Smooth muscle cell (in vitro differentiated cells): ENCODE results near the gene TRIM37. TPM values are rescaled to one million over a fixed set of nuclear protein-coding genes. Genes with fewer than 3 reads are reported as not detected.

Source experiments
- DNase-seq: peaks from one replicate; lab custom pipeline; 2025; ENCODE audit not compliant: unreplicated experiment; lab: John Stamatoyannopoulos, UW
- H2AFZ ChIP-seq: fragments of 200-600 bp; sonication (generic); 2 replicates; pipeline ENCODE4 v1.6.0; 2016; ENCODE audit warnings: antibody characterized with exemption, low read depth, mild to moderate bottlenecking
- H3F3A ChIP-seq: fragments of 200-600 bp; sonication (generic); 2 replicates; pipeline ENCODE4 v1.6.0; 2017; ENCODE audit warnings: antibody characterized with exemption, low read depth
- H3K27ac ChIP-seq: fragments of 200-600 bp; sonication (generic); 2 replicates; pipeline ENCODE4 v1.5.1; 2016; ENCODE audit warnings: low read depth, mild to moderate bottlenecking
- H3K27me3 ChIP-seq: fragments of 200-600 bp; sonication (generic); 2 replicates; pipeline ENCODE4 v1.6.1; 2016; ENCODE audit warnings: low read depth, mild to moderate bottlenecking
- H3K36me3 ChIP-seq: fragments of 200-600 bp; sonication (generic); 2 replicates; pipeline ENCODE4 v1.5.1; 2016; ENCODE audit warnings: low read depth
- H3K4me1 ChIP-seq: fragments of 200-600 bp; sonication (generic); 2 replicates; pipeline ENCODE4 v1.5.1; 2016; ENCODE audit warnings: low read depth
- H3K4me2 ChIP-seq: fragments of 200-600 bp; sonication (generic); 2 replicates; pipeline ENCODE4 v1.6.0; 2016; ENCODE audit warnings: mild to moderate bottlenecking
- H3K4me3 ChIP-seq: fragments of 200-600 bp; sonication (generic); 2 replicates; pipeline ENCODE4 v1.5.1; 2016; ENCODE audit warnings: mild to moderate bottlenecking
- H3K79me2 ChIP-seq: fragments of 200-600 bp; sonication (generic); 2 replicates; pipeline ENCODE4 v1.6.0; 2016; ENCODE audit warnings: low read depth, mild to moderate bottlenecking
- H3K9ac ChIP-seq: fragments of 200-600 bp; sonication (generic); 2 replicates; pipeline ENCODE4 v1.6.0; 2016; ENCODE audit warnings: low read depth
- H3K9me3 ChIP-seq: fragments of 200-600 bp; sonication (generic); replicated peaks from 2 replicates; pipeline ENCODE4 v1.5.1; 2016; ENCODE audit warnings: low read depth
- H4K20me1 ChIP-seq: fragments of 200-600 bp; sonication (generic); 2 replicates; pipeline ENCODE4 v1.6.0; 2016; ENCODE audit warnings: low read depth
- WGBS: methylation state at CpG from one replicate; pipeline ENCODE4 v1.1.7; 2016; ENCODE audit warnings: low lambda C conversion rate; 5-methylcytosine and 5-hydroxymethylcytosine counted together
- polyA plus RNA-seq: library from polyadenylated mRNA; unstranded; fragments of >200 nt; fragmentation: Nextera tagmentation; extraction: Ambion mirVana; gene quantifications from 2 replicates; pipeline ENCODE4 v1.2.1, GENCODE V29; 2016
- total RNA-seq: library from RNA; depleted of rRNA; stranded (reverse); fragments of >200 nt; gene quantifications from 2 replicates; pipeline ENCODE4 v1.2.3, GENCODE V29; 2014
- TF ChIP-seq, protein P1 (sequence below): fragments of 200-600 bp; sonication (generic); IDR thresholded peaks from 2 replicates; pipeline ENCODE4 v1.5.1; 2017; ENCODE audit warnings: borderline replicate concordance, mild to moderate bottlenecking, antibody characterized with exemption; ENCODE audit not compliant: insufficient read depth, poor library complexity, severe bottlenecking

Gene TRIM37
- total and polyA plus RNA-seq, 2 experiments from 2014 or later = 8.0 to 16.5 TPM

DNA sequence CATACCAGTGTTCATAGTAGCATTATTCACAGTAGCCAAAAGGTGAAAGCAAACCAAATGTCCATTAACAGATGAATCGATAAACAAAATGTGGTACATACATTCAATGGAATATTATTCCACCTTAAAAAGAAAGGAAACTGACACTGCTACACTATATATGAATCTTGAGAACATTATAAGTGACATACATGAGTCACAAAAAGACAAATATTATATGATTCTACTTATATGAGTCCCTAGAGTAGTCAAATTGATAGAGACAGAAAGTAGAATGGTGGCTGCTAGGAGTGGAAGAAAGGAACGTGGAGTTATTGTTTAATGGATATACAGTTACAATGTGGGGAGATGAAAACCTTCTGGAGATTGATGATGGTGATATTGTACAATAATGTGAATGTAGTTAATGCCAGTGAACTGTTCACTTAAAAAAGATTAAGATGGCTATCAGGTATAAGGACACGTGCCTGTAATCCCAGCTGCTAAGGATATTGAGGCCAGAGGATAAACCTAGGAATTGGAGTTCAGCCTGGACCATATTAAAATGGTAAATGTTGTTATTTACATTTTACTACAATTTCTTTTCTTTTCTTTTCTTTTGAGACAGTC lies 20.2 kb upstream of the TRIM37 start:
- Histone ChIP-seq H3K4me2 (no peak overlapping the region), H3K9ac (no peak overlapping the region), H3K79me2 (peaks cover 8% of the 10 kb centered on the region), H2AFZ (no peak overlapping the region), H3K27me3 (no peaks in the 10 kb centered on the region), H3K27ac (no peak overlapping the region), H4K20me1 (peaks cover 9% of the 10 kb centered on the region), H3K36me3 (no peaks in the 10 kb centered on the region), H3K4me1 (no peaks in the 10 kb centered on the region), H3K4me3 (no peak overlapping the region), H3K9me3 (no peaks in the 10 kb centered on the region), H3F3A (no peaks in the 10 kb centered on the region)
- TF ChIP-seq, protein P1, sequence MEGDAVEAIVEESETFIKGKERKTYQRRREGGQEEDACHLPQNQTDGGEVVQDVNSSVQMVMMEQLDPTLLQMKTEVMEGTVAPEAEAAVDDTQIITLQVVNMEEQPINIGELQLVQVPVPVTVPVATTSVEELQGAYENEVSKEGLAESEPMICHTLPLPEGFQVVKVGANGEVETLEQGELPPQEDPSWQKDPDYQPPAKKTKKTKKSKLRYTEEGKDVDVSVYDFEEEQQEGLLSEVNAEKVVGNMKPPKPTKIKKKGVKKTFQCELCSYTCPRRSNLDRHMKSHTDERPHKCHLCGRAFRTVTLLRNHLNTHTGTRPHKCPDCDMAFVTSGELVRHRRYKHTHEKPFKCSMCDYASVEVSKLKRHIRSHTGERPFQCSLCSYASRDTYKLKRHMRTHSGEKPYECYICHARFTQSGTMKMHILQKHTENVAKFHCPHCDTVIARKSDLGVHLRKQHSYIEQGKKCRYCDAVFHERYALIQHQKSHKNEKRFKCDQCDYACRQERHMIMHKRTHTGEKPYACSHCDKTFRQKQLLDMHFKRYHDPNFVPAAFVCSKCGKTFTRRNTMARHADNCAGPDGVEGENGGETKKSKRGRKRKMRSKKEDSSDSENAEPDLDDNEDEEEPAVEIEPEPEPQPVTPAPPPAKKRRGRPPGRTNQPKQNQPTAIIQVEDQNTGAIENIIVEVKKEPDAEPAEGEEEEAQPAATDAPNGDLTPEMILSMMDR = no peak
- 82% methylated on average over 3 of the region's 3 CpGs for WGBS
- DNase-seq = no peak

DNA sequence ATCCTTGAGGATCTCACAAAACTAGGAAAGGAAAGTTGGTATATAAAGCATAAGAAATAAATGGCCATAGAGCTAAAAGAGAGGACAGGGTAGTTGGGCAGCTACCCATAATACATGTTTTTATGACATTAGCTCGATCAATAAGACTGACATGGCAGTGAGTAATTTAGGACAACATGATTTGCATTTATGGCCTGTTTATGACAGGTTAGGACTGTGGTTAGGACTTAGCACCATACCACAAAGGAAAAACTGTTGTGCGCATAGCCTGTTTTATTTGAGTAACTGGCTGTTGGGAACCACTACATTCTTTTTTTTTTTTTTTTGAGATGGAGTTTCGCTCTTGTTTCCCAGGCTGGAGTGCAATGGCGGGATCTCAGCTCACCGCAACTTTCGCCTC lies 18.0 kb upstream of the TRIM37 start:
- peaks cover under 1% of the 10 kb centered on the region for H3K79me2 ChIP-seq
- H3K9me3 ChIP-seq = no peaks in the 10 kb centered on the region
- no peak overlapping the region for H3K4me2 ChIP-seq
- no peaks in the 10 kb centered on the region for H3K36me3 ChIP-seq
- H3K27ac ChIP-seq = no peak overlapping the region
- H3K9ac ChIP-seq = no peak overlapping the region
- no peaks in the 10 kb centered on the region for H3K4me1 ChIP-seq
- no peak for DNase-seq
- peaks cover 5% of the 10 kb centered on the region for H4K20me1 ChIP-seq
- no peak overlapping the region for H2AFZ ChIP-seq
- TF ChIP-seq, protein P1 = no peak
- no peak overlapping the region for H3K4me3 ChIP-seq
- H3F3A ChIP-seq = no peaks in the 10 kb centered on the region
- no peaks in the 10 kb centered on the region for H3K27me3 ChIP-seq
- WGBS = 98% methylated on average over 6 of the region's 6 CpGs

DNA sequence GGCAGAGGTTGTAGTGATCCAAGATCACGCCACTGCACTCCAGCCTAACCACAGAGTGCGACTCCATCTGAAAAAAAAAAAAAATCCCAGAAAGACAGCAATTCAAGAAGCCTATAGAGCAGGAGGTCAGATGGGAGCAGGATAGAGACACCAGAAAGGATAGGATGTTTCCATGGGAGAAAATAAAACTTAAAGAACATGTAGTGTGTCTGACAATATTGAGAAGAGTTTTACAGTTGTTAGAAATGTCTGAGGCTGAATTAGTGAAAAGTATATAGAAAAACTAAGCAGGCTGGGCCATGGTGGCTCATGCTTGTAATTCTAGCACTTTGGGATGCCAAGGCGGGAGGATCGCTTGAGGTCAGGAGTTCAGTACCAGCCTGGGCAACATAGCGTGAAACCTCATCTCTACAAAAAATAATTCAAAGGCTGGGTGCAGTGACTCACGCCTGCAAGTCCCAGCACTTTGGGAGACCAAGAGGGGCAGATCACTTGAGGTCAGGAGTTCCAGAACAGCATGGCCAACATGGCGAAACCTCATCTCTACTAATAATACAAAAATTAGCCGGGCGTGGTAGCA lies 15.3 kb upstream of the TRIM37 start:
- Histone ChIP-seq H3K79me2 (peaks cover 11% of the 10 kb centered on the region), H2AFZ (no peak overlapping the region), H3K4me1 (no peaks in the 10 kb centered on the region), H3K27ac (no peak overlapping the region), H3F3A (no peaks in the 10 kb centered on the region), H3K27me3 (no peaks in the 10 kb centered on the region), H3K4me3 (no peak overlapping the region), H4K20me1 (peaks cover 5% of the 10 kb centered on the region), H3K9ac (no peak overlapping the region), H3K9me3 (no peaks in the 10 kb centered on the region), H3K4me2 (no peak overlapping the region), H3K36me3 (no peaks in the 10 kb centered on the region)
- TF ChIP-seq, protein P1 = no peak
- no peak for DNase-seq
- over 99% methylated on average over 9 of the region's 9 CpGs for WGBS

DNA sequence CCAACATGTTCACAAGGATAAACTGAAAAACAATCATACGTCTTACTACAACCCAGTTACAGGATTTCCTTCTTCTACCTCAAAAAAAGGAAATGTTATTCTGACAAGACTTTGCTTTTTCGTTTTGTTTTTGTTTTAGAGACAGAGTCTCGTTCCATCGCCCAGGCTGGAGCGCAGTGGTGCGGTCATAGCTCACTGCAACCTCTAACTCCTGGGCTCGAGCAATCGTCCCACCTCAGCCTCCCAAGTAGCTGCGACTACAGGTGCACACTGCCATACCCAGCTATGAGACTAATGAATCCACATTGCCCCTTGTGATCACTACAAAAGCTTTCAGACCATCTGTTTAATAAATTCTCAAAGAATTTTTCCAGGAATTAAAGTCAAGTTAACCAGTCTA lies 8.8 kb upstream of the TRIM37 start:
- Histone ChIP-seq H3K4me1 (no peaks in the 10 kb centered on the region), H3K9ac (no peak overlapping the region), H3K79me2 (peaks cover 24% of the 10 kb centered on the region), H3F3A (no peaks in the 10 kb centered on the region), H4K20me1 (peaks cover 5% of the 10 kb centered on the region), H2AFZ (no peak overlapping the region), H3K4me2 (no peak overlapping the region), H3K27me3 (no peaks in the 10 kb centered on the region), H3K27ac (no peak overlapping the region), H3K4me3 (no peak overlapping the region), H3K36me3 (peaks cover 7% of the 10 kb centered on the region), H3K9me3 (no peaks in the 10 kb centered on the region)
- DNase-seq = no peak
- WGBS = 96% methylated on average over 9 of the region's 9 CpGs
- TF ChIP-seq, protein P1 = no peak
